Gastrocnemius medialis (tissue), 4 donors: ENCODE results near the gene PHLPP2.

Experiments used
- POLR2A ChIP-seq, 2 donors: fragments of 450-650 bp; IDR thresholded peaks; one replicate each; pipeline ENCODE4 v1.6.1; 2017; ENCODE audit warnings: antibody characterized with exemption in 2 of 2, mild to moderate bottlenecking in 2 of 2, moderate library complexity in 2 of 2
- TF ChIP-seq, protein P1 (sequence below), 5 experiments: fragments of 450-650 bp in 3 of 5; fragments of 200-600 bp in 2 of 5; sonication (generic) in 2 of 5; IDR thresholded peaks in 4 of 5; conservative IDR thresholded peaks in 1 of 5; 1 replicate in 4 of 5; 2 replicates in 1 of 5; pipeline ENCODE4 v1.5.1; 2016 to 2019; ENCODE audit warnings: antibody characterized with exemption in 5 of 5, mild to moderate bottlenecking in 3 of 5, moderate library complexity in 3 of 5

DNA sequence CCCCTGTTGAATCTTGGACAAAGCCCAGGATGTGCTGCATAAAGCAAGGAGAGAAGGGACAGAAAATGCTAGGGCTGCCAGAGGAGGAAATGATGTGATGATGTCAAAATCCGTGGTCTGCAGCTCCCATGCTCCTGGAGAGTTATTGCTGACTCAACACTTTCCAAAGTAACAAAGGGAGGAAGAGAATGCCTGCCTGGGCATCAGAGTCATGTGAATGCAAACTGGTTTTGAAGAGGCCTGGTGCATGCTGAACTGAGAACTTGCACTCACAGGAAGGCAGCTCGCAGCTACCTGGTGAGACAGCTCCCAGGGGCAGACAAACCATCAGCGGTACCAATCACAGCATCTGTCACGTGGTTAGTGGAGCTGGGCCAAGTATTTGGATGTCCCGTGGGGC, 95.7 kb downstream of the PHLPP2 start:
- TF ChIP-seq, protein P1, sequence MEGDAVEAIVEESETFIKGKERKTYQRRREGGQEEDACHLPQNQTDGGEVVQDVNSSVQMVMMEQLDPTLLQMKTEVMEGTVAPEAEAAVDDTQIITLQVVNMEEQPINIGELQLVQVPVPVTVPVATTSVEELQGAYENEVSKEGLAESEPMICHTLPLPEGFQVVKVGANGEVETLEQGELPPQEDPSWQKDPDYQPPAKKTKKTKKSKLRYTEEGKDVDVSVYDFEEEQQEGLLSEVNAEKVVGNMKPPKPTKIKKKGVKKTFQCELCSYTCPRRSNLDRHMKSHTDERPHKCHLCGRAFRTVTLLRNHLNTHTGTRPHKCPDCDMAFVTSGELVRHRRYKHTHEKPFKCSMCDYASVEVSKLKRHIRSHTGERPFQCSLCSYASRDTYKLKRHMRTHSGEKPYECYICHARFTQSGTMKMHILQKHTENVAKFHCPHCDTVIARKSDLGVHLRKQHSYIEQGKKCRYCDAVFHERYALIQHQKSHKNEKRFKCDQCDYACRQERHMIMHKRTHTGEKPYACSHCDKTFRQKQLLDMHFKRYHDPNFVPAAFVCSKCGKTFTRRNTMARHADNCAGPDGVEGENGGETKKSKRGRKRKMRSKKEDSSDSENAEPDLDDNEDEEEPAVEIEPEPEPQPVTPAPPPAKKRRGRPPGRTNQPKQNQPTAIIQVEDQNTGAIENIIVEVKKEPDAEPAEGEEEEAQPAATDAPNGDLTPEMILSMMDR (IDR thresholded peaks at IDR 0.05 in 4 of 5, conservative IDR thresholded peaks at IDR 0.05 in 1 of 5) = no peak
- no peak for TF ChIP-seq POLR2A (IDR thresholded peaks at IDR 0.05)
